GM12878 (cell line): Measurements from ENCODE around the gene P2RX2. TPM values are rescaled to one million over a fixed set of nuclear protein-coding genes. Genes with fewer than 3 reads are reported as not detected.

Source experiments
- ATAC-seq: fragments of 200-7000 bp; cut with Tn5 transposase; 3 replicates; pipeline ENCODE4 v1.9.1; 2020; ENCODE audit warnings: mild to moderate bottlenecking, moderate library complexity
- BruUV-seq: library from RNA; stranded (reverse); fragments of 400-500 nt; replicated peaks from 2 replicates; lab custom pipeline; 2021; lab: Mats Ljungman, UMichigan
- CTCF ChIA-PET: fragments of 300-600 bp; sonication (Branson Sonifier 250); formaldehyde crosslinking; extraction: SDS; loops from one replicate; lab custom pipeline; 2021; ENCODE audit warnings: inconsistent platforms; lab: Yijun Ruan, JAX
- POLR2A ChIA-PET: fragments of 350-600 bp; formaldehyde crosslinking; extraction: SDS; loops from one replicate; lab custom pipeline; 2021; ENCODE audit warnings: inconsistent platforms; lab: Charles Lee
- RAD21 ChIA-PET: fragments of 300-600 bp; sonication (Branson Sonifier 250); formaldehyde crosslinking; loops from one replicate; lab custom pipeline; 2023; ENCODE audit warnings: antibody characterized with exemption; ENCODE audit not compliant: unreplicated experiment; lab: Charles Lee
- SMC1A ChIA-PET: fragments of 300-600 bp; sonication (Branson Sonifier 250); formaldehyde crosslinking; loops from one replicate; lab custom pipeline; 2023; ENCODE audit not compliant: unreplicated experiment, uncharacterized antibody; lab: Charles Lee
- DNase-seq: peaks from one replicate; pipeline ENCODE4 v3.0.0-alpha.2; 2011; ENCODE audit warnings: low read depth, low spot score
- FAIRE-seq: peaks from 3 replicates; lab custom pipeline; 2011; peaks lifted over from hg19 to GRCh38; lab: Jason Lieb, UNC
- H2AFZ ChIP-seq: 2 replicates; pipeline ENCODE4 v1.6.0; 2011; ENCODE audit warnings: low read depth, low read length, control low read depth; ENCODE audit not compliant: control insufficient read depth
- H3K27ac ChIP-seq: 2 replicates; pipeline ENCODE4 v1.5.1; 2011; ENCODE audit warnings: control low read depth; ENCODE audit not compliant: control insufficient read depth, insufficient read depth
- H3K27me3 ChIP-seq, 2 experiments: replicated peaks in 1 of 2; 2 replicates each; pipeline versions ENCODE4 v1.6.0 to v1.6.1; 2011; ENCODE audit warnings: low read length in 1 of 2; ENCODE audit not compliant: control insufficient read depth in 2 of 2, insufficient read depth in 2 of 2
- H3K36me3 ChIP-seq, 2 experiments: 2 replicates each; pipeline ENCODE4 v1.5.1; 2011; ENCODE audit warnings: low read length in 1 of 2; ENCODE audit not compliant: control insufficient read depth in 2 of 2, insufficient read depth in 2 of 2
- H3K4me1 ChIP-seq: 2 replicates; pipeline ENCODE4 v1.6.1; 2011; ENCODE audit warnings: mild to moderate bottlenecking, low read length, moderate library complexity, mixed read lengths; ENCODE audit not compliant: control insufficient read depth, insufficient read depth
- H3K4me2 ChIP-seq: 2 replicates; pipeline ENCODE4 v1.6.0; 2011; ENCODE audit warnings: control low read depth; ENCODE audit not compliant: control insufficient read depth, insufficient read depth
- H3K4me3 ChIP-seq: fragments of 200-600 bp; sonication (generic); 2 replicates; pipeline ENCODE4 v1.5.1; 2016
- H3K79me2 ChIP-seq: 2 replicates; pipeline ENCODE4 v1.6.0; 2011; ENCODE audit warnings: low read length; ENCODE audit not compliant: control insufficient read depth, insufficient read depth
- H3K9ac ChIP-seq: 2 replicates; pipeline ENCODE4 v1.8.0; 2011; ENCODE audit warnings: low read length, control low read depth, mixed read lengths; ENCODE audit not compliant: control insufficient read depth, insufficient read depth
- H3K9me3 ChIP-seq: replicated peaks from 3 replicates; pipeline ENCODE4 v1.5.1; 2011; ENCODE audit warnings: mild to moderate bottlenecking, low read length; ENCODE audit not compliant: control insufficient read depth, insufficient read depth
- H4K20me1 ChIP-seq: 2 replicates; pipeline ENCODE4 v1.6.0; 2011; ENCODE audit not compliant: control insufficient read depth, insufficient read depth
- CBX5 ChIP-seq: sonication (generic); IDR thresholded peaks from 2 replicates; pipeline ENCODE4 v1.6.1; 2016; ENCODE audit warnings: low read depth, moderate library complexity, mild to moderate bottlenecking, inconsistent platforms
- PML ChIP-seq: IDR thresholded peaks from 2 replicates; pipeline ENCODE4 v1.6.1; 2012; ENCODE audit warnings: low read length, inconsistent platforms
- WGBS: methylation state at CpG from one replicate; pipeline ENCODE4 v1.1.6; 2016; ENCODE audit warnings: low lambda C conversion rate; ENCODE audit not compliant: insufficient replicate concordance, insufficient coverage; ENCODE audit errors: missing lambda C conversion rate; 5-methylcytosine and 5-hydroxymethylcytosine counted together
- in situ Hi-C: fragments of 300-500 bp; cut with MboI; formaldehyde crosslinking; loops from 9 replicates; pipeline ENCODE4 v1.14.3; 2018; ENCODE audit warnings: mixed read lengths
- intact Hi-C: fragments of 100-400 bp; cut with micrococcal nuclease; formaldehyde crosslinking; loops from one replicate; pipeline ENCODE4 v1.14.2; 2022; ENCODE audit not compliant: unreplicated experiment
- polyA plus RNA-seq, 11 experiments: library from polyadenylated mRNA; depleted of rRNA in 4 of 11; unstranded in 6 of 11; stranded (reverse) in 5 of 11; fragments of >200 nt; fragmentation: Nextera tagmentation in 4 of 11; fragmentation: Illumina TruSeq in 1 of 11; extraction: Ambion mirVana in 4 of 11; extraction: Trizol in 1 of 11; gene quantifications; 1 replicate in 1 of 11; 2 replicates in 10 of 11; pipeline versions ENCODE4 v1.2.1 to v1.2.3, GENCODE V29; 2011 to 2016; ENCODE audit warnings: inconsistent platforms in 2 of 11, missing spikeins in 2 of 11, low read depth in 1 of 11
- total RNA-seq, 4 experiments: library from RNA; depleted of rRNA in 3 of 4; stranded (reverse); fragments of >200 nt in 3 of 4; fragmentation: Illumina TruSeq in 1 of 4; extraction: Trizol in 1 of 4; gene quantifications; 2 replicates each; pipeline versions ENCODE4 v1.2.1 to v1.2.3, GENCODE V29; 2013 to 2021
- TF ChIP-seq, protein P1 (sequence below): fragments of 450-650 bp; formaldehyde crosslinking; IDR thresholded peaks from 2 replicates; pipeline ENCODE4 v1.4.0; 2020; ENCODE audit warnings: mild to moderate bottlenecking, moderate library complexity
- TF ChIP-seq, protein P2 (sequence below), 3 experiments: IDR thresholded peaks in 2 of 3; conservative IDR thresholded peaks in 1 of 3; 2 replicates each; pipeline ENCODE4 v1.5.1; 2011; ENCODE audit warnings: low read depth in 3 of 3, low read length in 3 of 3, mild to moderate bottlenecking in 3 of 3, control low read depth in 2 of 3, moderate library complexity in 2 of 3, inconsistent platforms in 1 of 3, mixed read lengths in 1 of 3; ENCODE audit not compliant: control insufficient read depth in 2 of 3, insufficient read depth in 1 of 3; ENCODE audit errors: extremely low read depth in 1 of 3

Gene P2RX2
- total and polyA plus RNA-seq, 10 of the 15 experiments (the other 5 are each of a cell fraction or from before 2014, with no cell fraction given) = not detected

DNA sequence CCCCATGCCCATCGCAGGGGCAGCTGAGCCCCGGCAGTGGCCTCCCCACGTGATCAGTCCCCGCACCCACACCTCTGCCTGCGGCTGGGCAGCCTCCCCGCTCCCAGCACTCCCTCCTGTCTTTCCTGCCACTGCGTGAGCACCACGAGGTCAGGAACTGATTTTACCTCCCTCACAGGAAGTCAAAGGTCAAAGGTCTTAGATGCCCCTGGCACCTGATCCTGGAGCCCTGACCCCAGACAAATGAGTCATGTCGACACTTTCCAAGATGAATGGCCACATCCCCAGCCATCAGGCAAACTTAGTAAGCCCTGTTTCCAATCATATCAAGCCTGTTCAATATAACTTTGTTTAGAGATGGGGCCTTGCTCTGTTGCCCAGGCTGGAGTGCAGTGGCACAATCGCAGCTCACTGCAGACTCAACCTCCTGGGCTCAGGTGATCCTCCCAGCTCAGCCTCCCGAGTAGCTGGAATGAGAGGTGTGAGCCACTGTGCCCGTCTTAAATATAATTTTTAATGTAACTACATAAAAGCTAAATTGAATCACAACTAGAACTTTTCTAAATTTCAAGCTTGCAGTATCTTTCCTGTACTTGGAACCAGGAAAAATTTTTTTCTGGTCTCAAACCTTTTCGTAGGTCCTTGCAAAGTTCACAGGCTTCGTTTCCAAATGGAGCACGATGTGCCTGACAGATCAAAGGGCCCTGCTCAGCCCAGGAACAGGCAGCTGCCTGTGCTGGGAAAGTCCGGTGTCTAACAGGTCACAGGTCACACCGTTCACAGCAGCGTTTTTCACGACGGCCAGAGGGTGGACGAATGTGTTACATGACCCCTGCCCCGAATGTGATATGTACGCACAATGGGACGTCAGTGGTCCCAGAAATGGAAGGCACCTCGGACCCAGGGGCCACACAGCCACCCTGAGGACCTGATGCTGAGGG lies 10.1 kb upstream of the P2RX2 start (continued):
- TF ChIP-seq, protein P1, sequence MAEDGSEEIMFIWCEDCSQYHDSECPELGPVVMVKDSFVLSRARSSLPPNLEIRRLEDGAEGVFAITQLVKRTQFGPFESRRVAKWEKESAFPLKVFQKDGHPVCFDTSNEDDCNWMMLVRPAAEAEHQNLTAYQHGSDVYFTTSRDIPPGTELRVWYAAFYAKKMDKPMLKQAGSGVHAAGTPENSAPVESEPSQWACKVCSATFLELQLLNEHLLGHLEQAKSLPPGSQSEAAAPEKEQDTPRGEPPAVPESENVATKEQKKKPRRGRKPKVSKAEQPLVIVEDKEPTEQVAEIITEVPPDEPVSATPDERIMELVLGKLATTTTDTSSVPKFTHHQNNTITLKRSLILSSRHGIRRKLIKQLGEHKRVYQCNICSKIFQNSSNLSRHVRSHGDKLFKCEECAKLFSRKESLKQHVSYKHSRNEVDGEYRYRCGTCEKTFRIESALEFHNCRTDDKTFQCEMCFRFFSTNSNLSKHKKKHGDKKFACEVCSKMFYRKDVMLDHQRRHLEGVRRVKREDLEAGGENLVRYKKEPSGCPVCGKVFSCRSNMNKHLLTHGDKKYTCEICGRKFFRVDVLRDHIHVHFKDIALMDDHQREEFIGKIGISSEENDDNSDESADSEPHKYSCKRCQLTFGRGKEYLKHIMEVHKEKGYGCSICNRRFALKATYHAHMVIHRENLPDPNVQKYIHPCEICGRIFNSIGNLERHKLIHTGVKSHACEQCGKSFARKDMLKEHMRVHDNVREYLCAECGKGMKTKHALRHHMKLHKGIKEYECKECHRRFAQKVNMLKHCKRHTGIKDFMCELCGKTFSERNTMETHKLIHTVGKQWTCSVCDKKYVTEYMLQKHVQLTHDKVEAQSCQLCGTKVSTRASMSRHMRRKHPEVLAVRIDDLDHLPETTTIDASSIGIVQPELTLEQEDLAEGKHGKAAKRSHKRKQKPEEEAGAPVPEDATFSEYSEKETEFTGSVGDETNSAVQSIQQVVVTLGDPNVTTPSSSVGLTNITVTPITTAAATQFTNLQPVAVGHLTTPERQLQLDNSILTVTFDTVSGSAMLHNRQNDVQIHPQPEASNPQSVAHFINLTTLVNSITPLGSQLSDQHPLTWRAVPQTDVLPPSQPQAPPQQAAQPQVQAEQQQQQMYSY (CRISPR knock-in tag) = no peak

DNA sequence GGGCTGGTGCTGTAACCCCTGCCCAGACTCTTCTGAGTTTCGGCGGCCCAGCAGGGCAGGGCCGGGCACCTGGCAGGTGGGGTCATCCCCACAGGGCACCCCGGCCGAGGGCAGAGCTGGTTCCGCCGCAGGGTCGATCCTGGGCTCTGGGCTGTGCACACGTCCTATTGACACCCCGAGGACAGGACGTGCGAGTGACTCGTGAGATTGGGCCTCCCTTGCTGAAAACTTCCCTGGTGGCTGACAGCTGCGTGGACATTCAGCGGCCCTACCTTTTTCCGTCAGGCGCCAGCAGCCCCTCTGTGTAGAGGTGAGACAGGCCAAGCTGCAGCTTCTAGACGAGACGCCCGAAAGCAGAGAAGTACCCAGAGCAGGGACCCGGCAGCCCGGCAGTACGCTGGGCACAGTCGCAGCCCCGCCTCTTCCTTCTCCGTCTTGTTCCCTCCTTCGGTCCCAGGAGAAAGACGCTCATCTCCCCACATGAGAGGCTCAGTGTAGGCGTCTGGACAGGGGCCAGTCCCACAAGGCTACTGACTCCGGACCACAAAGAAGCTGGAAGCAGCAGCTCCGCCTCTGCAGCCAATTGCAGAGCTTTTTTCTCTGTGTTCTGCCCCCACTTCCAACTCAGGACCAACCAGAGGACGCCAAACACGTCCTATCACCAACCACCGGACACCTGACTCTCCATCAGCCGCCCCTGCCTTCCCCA lies 8.4 kb upstream of the P2RX2 start, which contains the start of gene LRCOL1:
Gene LRCOL1, minus strand, starts transcription at position 532 of the 709 bp plus-strand sequence. CDS start 4,331 bp downstream, outside the sequence.
- BruUV-seq = no TSS peak
- DNase-seq (no peak), FAIRE-seq (no peak), ATAC-seq (no peak)
- Histone ChIP-seq H3K9me3 (peaks cover 2% of the 10 kb centered on the region; the same call in 1 of the 3 replicates), H3K36me3 (no peaks in the 10 kb centered on the region), H3K4me1 (no peaks in the 10 kb centered on the region), H3K4me2 (no peak within 1 kb of the TSS), H3K4me3 (no peak within 1 kb of the TSS), H4K20me1 (no peaks in the 10 kb centered on the region), H3K27me3 (peaks cover 0 to 4% of the 10 kb centered on the region in 2 experiments; a peak in 1 of 4 replicates), H3K27ac (no peak within 1 kb of the TSS), H3K9ac (no peak within 1 kb of the TSS), H2AFZ (no peak within 1 kb of the TSS), H3K79me2 (no peaks in the 10 kb centered on the region)
- RAD21 ChIA-PET = interaction anchor here (1.0 kb wide), 1 partner anchor 86 kb away, joined by 3 read pairs; no protein-coding TSS in a partner anchor
- CTCF ChIA-PET = interaction anchor here (1.1 to 1.4 kb wide), 2 partner anchors 10 to 195 kb away, joined by 4 to 5 read pairs; no protein-coding TSS in a partner anchor
- TF ChIP-seq, protein P2, sequence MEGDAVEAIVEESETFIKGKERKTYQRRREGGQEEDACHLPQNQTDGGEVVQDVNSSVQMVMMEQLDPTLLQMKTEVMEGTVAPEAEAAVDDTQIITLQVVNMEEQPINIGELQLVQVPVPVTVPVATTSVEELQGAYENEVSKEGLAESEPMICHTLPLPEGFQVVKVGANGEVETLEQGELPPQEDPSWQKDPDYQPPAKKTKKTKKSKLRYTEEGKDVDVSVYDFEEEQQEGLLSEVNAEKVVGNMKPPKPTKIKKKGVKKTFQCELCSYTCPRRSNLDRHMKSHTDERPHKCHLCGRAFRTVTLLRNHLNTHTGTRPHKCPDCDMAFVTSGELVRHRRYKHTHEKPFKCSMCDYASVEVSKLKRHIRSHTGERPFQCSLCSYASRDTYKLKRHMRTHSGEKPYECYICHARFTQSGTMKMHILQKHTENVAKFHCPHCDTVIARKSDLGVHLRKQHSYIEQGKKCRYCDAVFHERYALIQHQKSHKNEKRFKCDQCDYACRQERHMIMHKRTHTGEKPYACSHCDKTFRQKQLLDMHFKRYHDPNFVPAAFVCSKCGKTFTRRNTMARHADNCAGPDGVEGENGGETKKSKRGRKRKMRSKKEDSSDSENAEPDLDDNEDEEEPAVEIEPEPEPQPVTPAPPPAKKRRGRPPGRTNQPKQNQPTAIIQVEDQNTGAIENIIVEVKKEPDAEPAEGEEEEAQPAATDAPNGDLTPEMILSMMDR (IDR thresholded peaks at IDR 0.05 in 2 of 3, conservative IDR thresholded peaks at IDR 0.05 in 1 of 3; ENCODE audit: control insufficient read depth in 2 of 3, extremely low read depth in 1 of 3, insufficient read depth in 1 of 3, low read depth in 3 of 3, low read length in 3 of 3) = no peak
- TF ChIP-seq CBX5 (no peak), PML (no peak)
- intact Hi-C loops = no loop called here
- in situ Hi-C loops = loop anchor here (5.0 kb wide), 1 partner anchor 193 kb away; no protein-coding TSS in a partner anchor
- SMC1A ChIA-PET = no interaction called here
- WGBS = 32% methylated on average over 35 of the region's 35 CpGs
- POLR2A ChIA-PET = no interaction called here
